ENCODE results near the gene FAM240A. TPM values are rescaled to one million over a fixed set of nuclear protein-coding genes. Genes with fewer than 3 reads are reported as not detected.
A peak's percentile ranks its signal among the peaks of the same experiment; 100 is the strongest.

The FAM240A gene
- total RNA-seq, 1 donor from 2014 or later = not detected

GRCh38 chr3:46603446-46604046 lies 8.8 kb upstream of the FAM240A start:
- Mint-ChIP-seq H3K27ac (ENCODE audit: unreplicated experiment) (no peak overlapping the region), H3K4me3 (ENCODE audit: unreplicated experiment) (no peak overlapping the region), H3K36me3 (ENCODE audit: unreplicated experiment) (no peaks in the 10 kb centered on the region), H3K9me3 (ENCODE audit: unreplicated experiment) (no peaks in the 10 kb centered on the region), H3K4me1 (ENCODE audit: low read depth, unreplicated experiment) (no peaks in the 10 kb centered on the region), H3K27me3 (ENCODE audit: unreplicated experiment) (no peaks in the 10 kb centered on the region)
- no peak for DNase-seq
- no peak for TF ChIP-seq CTCF (IDR thresholded peaks at IDR 0.05; ENCODE audit: partially characterized antibody, unreplicated experiment)

- no peaks in the 10 kb centered on the region for H3K36me3 Mint-ChIP-seq (ENCODE audit: unreplicated experiment)
- no peak overlapping the region for H3K4me3 Mint-ChIP-seq (ENCODE audit: unreplicated experiment)
- no peak overlapping the region for H3K27ac Mint-ChIP-seq (ENCODE audit: unreplicated experiment)
- no peaks in the 10 kb centered on the region for H3K27me3 Mint-ChIP-seq (ENCODE audit: unreplicated experiment)
- no peak for DNase-seq
- no peak for TF ChIP-seq CTCF (IDR thresholded peaks at IDR 0.05; ENCODE audit: partially characterized antibody, unreplicated experiment)
- no peaks in the 10 kb centered on the region for H3K4me1 Mint-ChIP-seq (ENCODE audit: low read depth, unreplicated experiment)
- no peaks in the 10 kb centered on the region for H3K9me3 Mint-ChIP-seq (ENCODE audit: unreplicated experiment)
Observed at GRCh38 chr3:46604127-46604526, 8.2 kb upstream of the FAM240A start.

- H3K9me3 Mint-ChIP-seq (ENCODE audit: unreplicated experiment) = peaks cover 2% of the 10 kb centered on the region
- no peak overlapping the region for H3K27ac Mint-ChIP-seq (ENCODE audit: unreplicated experiment)
- no peaks in the 10 kb centered on the region for H3K27me3 Mint-ChIP-seq (ENCODE audit: unreplicated experiment)
- H3K36me3 Mint-ChIP-seq (ENCODE audit: unreplicated experiment) = no peaks in the 10 kb centered on the region
- TF ChIP-seq CTCF (IDR thresholded peaks at IDR 0.05; ENCODE audit: partially characterized antibody, unreplicated experiment) = peak; percentile 18
- peaks cover 4% of the 10 kb centered on the region for H3K4me1 Mint-ChIP-seq (ENCODE audit: low read depth, unreplicated experiment)
- no peak overlapping the region for H3K4me3 Mint-ChIP-seq (ENCODE audit: unreplicated experiment)
- no peak for DNase-seq
Observed at GRCh38 chr3:46607603-46608028, 4.7 kb upstream of the FAM240A start.

- Mint-ChIP-seq H3K4me1 (ENCODE audit: low read depth, unreplicated experiment) (peaks cover 5% of the 10 kb centered on the region), H3K27ac (ENCODE audit: unreplicated experiment) (no peak overlapping the region), H3K27me3 (ENCODE audit: unreplicated experiment) (peaks cover 3% of the 10 kb centered on the region), H3K4me3 (ENCODE audit: unreplicated experiment) (no peak overlapping the region), H3K36me3 (ENCODE audit: unreplicated experiment) (no peaks in the 10 kb centered on the region), H3K9me3 (ENCODE audit: unreplicated experiment) (peaks cover 2% of the 10 kb centered on the region)
- no peak for TF ChIP-seq CTCF (IDR thresholded peaks at IDR 0.05; ENCODE audit: partially characterized antibody, unreplicated experiment)
- no peak for DNase-seq
Observed at GRCh38 chr3:46609212-46609721, 3.1 kb upstream of the FAM240A start.

- no peak overlapping the region for H3K27ac Mint-ChIP-seq (ENCODE audit: unreplicated experiment)
- H3K27me3 Mint-ChIP-seq (ENCODE audit: unreplicated experiment) = peaks cover 3% of the 10 kb centered on the region
- peaks cover 2% of the 10 kb centered on the region for H3K9me3 Mint-ChIP-seq (ENCODE audit: unreplicated experiment)
- H3K4me3 Mint-ChIP-seq (ENCODE audit: unreplicated experiment) = no peak overlapping the region
- TF ChIP-seq CTCF (IDR thresholded peaks at IDR 0.05; ENCODE audit: partially characterized antibody, unreplicated experiment) = no peak
- no peak for DNase-seq
- peaks cover 5% of the 10 kb centered on the region for H3K4me1 Mint-ChIP-seq (ENCODE audit: low read depth, unreplicated experiment)
- H3K36me3 Mint-ChIP-seq (ENCODE audit: unreplicated experiment) = no peaks in the 10 kb centered on the region
Observed at GRCh38 chr3:46609944-46610722, 2.2 kb upstream of the FAM240A start.

Data from glutamatergic neuron (in vitro differentiated cells).